DMS53 treated with DMSO at 0.1 percent for 48 hours (cell line): ENCODE data around the gene ADSS1.

Experiments used
- DNase-seq: peaks from one replicate; lab custom pipeline; 2025; ENCODE audit not compliant: unreplicated experiment; lab: John Stamatoyannopoulos, UW

Gene ADSS1

GRCh38 chr14:104792101-104792884 is 68.3 kb downstream of the ADSS1 start:
- DNase-seq: no peak

GRCh38 chr14:104792945-104793702 is 69.1 kb downstream of the ADSS1 start:
- no peak for DNase-seq

- no peak for DNase-seq
These were observed 69.6 kb downstream of the ADSS1 start for GRCh38 chr14:104793703-104793959.

GRCh38 chr14:104794099-104794498 is 70.1 kb downstream of the ADSS1 start:
- no peak for DNase-seq

- no peak for DNase-seq
These were observed 70.6 kb downstream of the ADSS1 start for GRCh38 chr14:104794631-104794992.

GRCh38 chr14:104794993-104795780 is 71.2 kb downstream of the ADSS1 start, which contains the start of gene AKT1:
AKT1 (minus strand) TSS chr14:104795748; CDS start chr14:104792643, 3,105 bp downstream.
- no peak for DNase-seq

GRCh38 chr14:104795781-104796686 is 72.0 kb downstream of the ADSS1 start:
- DNase-seq: no peak

- no peak for DNase-seq
These were observed 72.7 kb downstream of the ADSS1 start for GRCh38 chr14:104796687-104797081.
